Middle frontal gyrus (tissue), 1 donor: ENCODE results near the gene CALHM1.
"Not testable (repeated sequence)": the region's sequence is repeated elsewhere in the genome, so short reads cannot be mapped to it uniquely, and the experiment has no call there.

Source experiments
- DNase-seq: peaks from one replicate; pipeline ENCODE4 v3.0.0-alpha.2; 2015; ENCODE audit warnings: low spot score; ENCODE audit errors: extremely low spot score

The CALHM1 gene

GRCh38 chr10:103429647-103430046 lies 29.1 kb downstream of the CALHM1 start:
- no peak for DNase-seq

GRCh38 chr10:103428989-103429643 lies 29.6 kb downstream of the CALHM1 start:
- no peak for DNase-seq

GRCh38 chr10:103427866-103428265 lies 30.8 kb downstream of the CALHM1 start:
- no peak for DNase-seq

GRCh38 chr10:103423748-103424147 lies 35.0 kb downstream of the CALHM1 start:
- no peak for DNase-seq

- no peak for DNase-seq
These were observed 39.6 kb downstream of the CALHM1 start for GRCh38 chr10:103419101-103419500.

- no peak for DNase-seq
These were observed 41.1 kb downstream of the CALHM1 start for GRCh38 chr10:103417601-103418000.

GRCh38 chr10:103417148-103417469 lies 41.6 kb downstream of the CALHM1 start:
- not testable (repeated sequence) for DNase-seq

GRCh38 chr10:103416436-103417147 lies 42.1 kb downstream of the CALHM1 start:
- no peak for DNase-seq

- no peak for DNase-seq
These were observed 43.1 kb downstream of the CALHM1 start for GRCh38 chr10:103415581-103415980.

GRCh38 chr10:103413564-103413963 lies 45.1 kb downstream of the CALHM1 start:
- no peak for DNase-seq
